ENCODE measurements around the gene NBEAL1. TPM values are rescaled to one million over a fixed set of nuclear protein-coding genes. Genes with fewer than 3 reads are reported as not detected.

Gene NBEAL1
- total RNA-seq, 4 donors from 2014 or later: 22.7 to 31.2 (median 28.1) TPM

GRCh38 chr2:203043226-203043625 lies 28.6 kb downstream of the NBEAL1 start:
- Histone ChIP-seq H3K4me3 (no peak overlapping the region), H3K27ac (no peak overlapping the region), H3K27me3 (no peaks in the 10 kb centered on the region), H3K9me3 (no peaks in the 10 kb centered on the region), H3K36me3 (peaks cover 0 to 36% (median 6%) of the 10 kb centered on the region in 3 donors), H3K4me1 (peaks cover 3 to 18% (median 11%) of the 10 kb centered on the region in 3 donors)
- WGBS, 2 donors: 84 to 96% methylated on average over 2 of the region's 2 CpGs
- no peak for DNase-seq
- no peak for TF ChIP-seq POLR2A (IDR thresholded peaks at IDR 0.05)
- TF ChIP-seq CTCF (IDR thresholded peaks at IDR 0.05): no peak
- intact Hi-C loops (cut with DNase I): no loop called here

- no peaks in the 10 kb centered on the region for H3K27me3 ChIP-seq
- TF ChIP-seq CTCF (IDR thresholded peaks at IDR 0.05): no peak
- no peak for DNase-seq
- H3K27ac ChIP-seq: no peak overlapping the region
- no peaks in the 10 kb centered on the region for H3K9me3 ChIP-seq
- intact Hi-C loops (cut with DNase I): no loop called here
- peaks cover 0 to 51% (median 6%) of the 10 kb centered on the region in 3 donors for H3K36me3 ChIP-seq
- H3K4me3 ChIP-seq: no peak overlapping the region
- 100% methylated on average over 1 of the region's 1 CpG for WGBS, 2 donors
- no peaks in the 10 kb centered on the region for H3K4me1 ChIP-seq
Observed at GRCh38 chr2:203045867-203046266, 31.2 kb downstream of the NBEAL1 start.

- Histone ChIP-seq H3K4me3 (no peak overlapping the region), H3K36me3 (peaks cover 0 to 71% (median 0%) of the 10 kb centered on the region in 3 donors), H3K27me3 (no peaks in the 10 kb centered on the region), H3K27ac (no peak overlapping the region), H3K9me3 (no peaks in the 10 kb centered on the region), H3K4me1 (no peaks in the 10 kb centered on the region)
- 97% methylated on average over 3 of the region's 3 CpGs for WGBS, 2 donors
- TF ChIP-seq POLR2A (IDR thresholded peaks at IDR 0.05) (no peak), CTCF (IDR thresholded peaks at IDR 0.05) (no peak)
- no peak for DNase-seq
- intact Hi-C loops (cut with DNase I): no loop called here
Observed at GRCh38 chr2:203052539-203052938, 37.9 kb downstream of the NBEAL1 start.

GRCh38 chr2:203059567-203060240 lies 45.0 kb downstream of the NBEAL1 start:
- Histone ChIP-seq H3K4me3 (no peak overlapping the region), H3K27ac (no peak overlapping the region), H3K4me1 (no peaks in the 10 kb centered on the region), H3K36me3 (peaks cover 0 to 91% (median 0%) of the 10 kb centered on the region in 3 donors), H3K9me3 (no peaks in the 10 kb centered on the region), H3K27me3 (no peaks in the 10 kb centered on the region)
- 86 to 94% methylated on average over 5 of the region's 5 CpGs for WGBS, 2 donors
- intact Hi-C loops (cut with DNase I): no loop called here
- no peak for DNase-seq
- TF ChIP-seq POLR2A (IDR thresholded peaks at IDR 0.05) (no peak), CTCF (IDR thresholded peaks at IDR 0.05) (no peak)

- no peak for TF ChIP-seq POLR2A (IDR thresholded peaks at IDR 0.05)
- TF ChIP-seq CTCF (IDR thresholded peaks at IDR 0.05): no peak
- intact Hi-C loops (cut with DNase I): no loop called here
- H3K27ac ChIP-seq: no peak overlapping the region
- no peaks in the 10 kb centered on the region for H3K27me3 ChIP-seq
- no peaks in the 10 kb centered on the region for H3K9me3 ChIP-seq
- DNase-seq: no peak
- no peaks in the 10 kb centered on the region for H3K4me1 ChIP-seq
- peaks cover 0 to 94% (median 0%) of the 10 kb centered on the region in 3 donors for H3K36me3 ChIP-seq
- H3K4me3 ChIP-seq: no peak overlapping the region
- 79 to 85% methylated on average over 4 of the region's 4 CpGs for WGBS, 2 donors
Observed at GRCh38 chr2:203061346-203061745, 46.7 kb downstream of the NBEAL1 start.

Data from esophagus squamous epithelium (tissue), 5 donors.